ENCODE results near the gene BCL7C. TPM values are rescaled to one million over a fixed set of nuclear protein-coding genes. Genes with fewer than 3 reads are reported as not detected.
A peak's percentile ranks its signal among the peaks of the same experiment; 100 is the strongest.
"Not testable (repeated sequence)": the region's sequence is repeated elsewhere in the genome, so short reads cannot be mapped to it uniquely, and the experiment has no call there.

BCL7C gene
- polyA plus RNA-seq = 10 to 100 TPM; 23.7 to 33.2 (median 30.5) TPM
- long read RNA-seq, donor 1 = 0 reads
- long read RNA-seq, donor 2, transcript BCL7C-201 (6 exons, 1,740 nt) = major isoform, 8 of 8 reads
- long read RNA-seq, donor 2, partial matches to known transcripts = 0 of 8 reads
- long read RNA-seq, donor 2, other reads (novel, unspliced or antisense) = 0 of 8 reads
- long read RNA-seq, donor 3, transcript BCL7C-201 (6 exons, 1,740 nt) = major isoform, 21 of 29 reads
- long read RNA-seq, donor 3, partial matches to known transcripts = 7 of 29 reads
- long read RNA-seq, donor 3, other reads (novel, unspliced or antisense) = 0 of 29 reads
- long read RNA-seq, donor 4 = 0 reads
- long read RNA-seq, donor 5, transcript BCL7C-201 (6 exons, 1,740 nt) = major isoform, 9 of 9 reads
- long read RNA-seq, donor 5, partial matches to known transcripts = 0 of 9 reads
- long read RNA-seq, donor 5, other reads (novel, unspliced or antisense) = 0 of 9 reads
- long read RNA-seq, donor 6, transcript BCL7C-201 (6 exons, 1,740 nt) = major isoform, 12 of 15 reads
- long read RNA-seq, donor 6, partial matches to known transcripts = 0 of 15 reads
- long read RNA-seq, donor 6, other reads (novel, unspliced or antisense) = 0 of 15 reads
- long read RNA-seq, donor 7, transcript BCL7C-201 (6 exons, 1,740 nt) = major isoform, 38 of 62 reads
- long read RNA-seq, donor 7, partial matches to known transcripts = 19 of 62 reads
- long read RNA-seq, donor 7, other reads (novel, unspliced or antisense) = 0 of 62 reads
- long read RNA-seq, donor 8, transcript BCL7C-201 (6 exons, 1,740 nt) = major isoform, 5 of 6 reads
- long read RNA-seq, donor 8, partial matches to known transcripts = 0 of 6 reads
- long read RNA-seq, donor 8, other reads (novel, unspliced or antisense) = 0 of 6 reads
- long read RNA-seq, donor 9, partial matches to known transcripts = 0 of 3 reads
- long read RNA-seq, donor 9, other reads (novel, unspliced or antisense) = 0 of 3 reads
- long read RNA-seq, donor 10, transcript BCL7C-201 (6 exons, 1,740 nt) = major isoform, 33 of 44 reads
- long read RNA-seq, donor 10, partial matches to known transcripts = 8 of 44 reads
- long read RNA-seq, donor 10, other reads (novel, unspliced or antisense) = 0 of 44 reads

DNA sequence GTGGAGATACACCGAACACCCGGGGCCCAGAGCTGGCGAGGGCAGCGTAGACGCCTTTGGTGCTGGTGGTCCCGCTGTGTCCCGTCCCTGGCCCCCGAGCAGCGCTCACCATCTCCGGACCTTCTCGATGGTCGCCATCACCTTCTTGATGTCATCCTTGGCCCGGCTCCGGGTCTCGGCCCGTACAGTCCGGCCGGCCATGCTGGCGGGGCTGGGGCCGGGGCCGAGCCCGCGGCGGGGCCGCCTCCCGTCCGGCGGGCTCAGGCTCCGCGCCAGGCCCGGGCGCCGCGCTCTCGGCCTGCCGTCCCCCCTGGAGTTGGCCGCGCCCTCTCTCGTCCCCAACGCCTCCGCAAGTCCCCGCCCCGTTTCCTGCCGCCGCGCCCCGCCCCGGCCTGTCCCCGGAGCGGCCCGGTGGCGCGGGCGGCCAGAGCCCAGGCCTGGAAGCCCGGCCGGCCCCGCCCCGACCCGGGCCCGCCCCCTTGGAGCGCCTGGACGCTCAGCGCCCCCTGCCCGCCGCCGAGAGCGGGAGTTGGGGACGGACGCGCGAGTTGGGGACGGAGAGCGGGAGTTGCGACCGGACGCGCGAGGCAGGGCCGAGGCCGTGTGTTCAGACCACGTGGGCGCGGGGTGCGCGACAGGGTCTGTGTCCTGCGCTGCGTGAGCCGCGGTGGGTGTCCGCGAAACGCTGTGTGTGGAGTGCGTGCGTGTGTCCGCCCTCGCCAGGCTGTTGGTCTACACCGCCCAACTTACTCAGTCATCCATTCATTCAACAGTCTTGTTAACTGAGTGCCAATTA lies at the start of gene BCL7C:
BCL7C (minus strand) TSS at position 334 of the 796 bp plus-strand sequence; CDS start at position 201, 133 bp downstream.
- peak within 1 kb of the TSS; percentile 71 to 93 (median 86) for H3K27ac ChIP-seq (ENCODE audit: low read depth in 1 of 3, low read length in 2 of 3)
- H3K36me3 ChIP-seq (ENCODE audit: control insufficient read depth in 3 of 3, insufficient read depth in 2 of 3, low read depth in 1 of 3, low read length in 3 of 3) = peaks cover 0 to 31% (median under 1%) of the 10 kb centered on the region in 3 donors
- no peaks in the 10 kb centered on the region for H3K9me3 ChIP-seq (ENCODE audit: control insufficient read depth in 2 of 2, insufficient read depth in 1 of 2, low read depth in 1 of 2, low read length in 1 of 2)
- 1% methylated on average over 39 to 97 of the region's 97 CpGs for WGBS, 3 donors
- DNase-seq (peak; percentile 93 to 96), FAIRE-seq (no peak)
- peaks cover 1 to 39% (median 2%) of the 10 kb centered on the region in 3 donors for H3K4me1 ChIP-seq (ENCODE audit: control insufficient read depth in 3 of 3, insufficient read depth in 2 of 3, low read depth in 1 of 3, low read length in 2 of 3)
- H3K4me3 ChIP-seq (ENCODE audit: low read depth in 1 of 3, low read length in 3 of 3) = peak within 1 kb of the TSS; percentile 65 to 85 (median 84)
- H3K27me3 ChIP-seq (ENCODE audit: control insufficient read depth in 3 of 3, insufficient read depth in 3 of 3, low read length in 3 of 3) = no peaks in the 10 kb centered on the region

DNA sequence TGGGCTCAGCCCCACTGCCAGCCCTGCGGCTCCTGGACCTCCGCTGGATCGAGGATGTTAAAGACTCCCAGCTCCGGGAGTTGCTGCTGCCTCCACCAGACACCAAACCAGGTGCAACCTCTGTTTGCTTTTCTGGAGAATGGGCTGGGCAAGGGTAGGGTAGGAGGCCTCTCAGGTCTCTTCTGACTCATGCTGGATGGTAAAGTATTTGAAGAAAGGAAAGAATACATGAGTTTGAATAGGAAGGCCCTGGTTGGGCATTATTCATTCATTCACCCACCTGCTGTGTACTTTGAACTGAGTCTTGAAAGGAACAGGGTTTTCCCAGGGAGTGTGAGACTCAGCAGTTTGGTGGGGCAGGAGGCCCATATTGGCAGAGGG lies 48.5 kb upstream of the BCL7C start:
- H3K27ac ChIP-seq (ENCODE audit: low read depth in 1 of 3, low read length in 2 of 3) = peak overlapping the region; percentile 68 to 88 (median 74)
- 32 to 69% (median 54%) methylated on average over 4 of the region's 4 CpGs for WGBS, 3 donors
- H3K9me3 ChIP-seq (ENCODE audit: control insufficient read depth in 2 of 2, insufficient read depth in 1 of 2, low read depth in 1 of 2, low read length in 1 of 2) = no peaks in the 10 kb centered on the region
- FAIRE-seq (no peak), DNase-seq (peak; percentile 63 to 75)
- H3K4me3 ChIP-seq (ENCODE audit: low read depth in 1 of 3, low read length in 3 of 3) = peak overlapping the region in 1 of 3 donors; percentile 15
- H3K27me3 ChIP-seq (ENCODE audit: control insufficient read depth in 3 of 3, insufficient read depth in 3 of 3, low read length in 3 of 3) = no peaks in the 10 kb centered on the region
- peaks cover 0 to 78% (median 2%) of the 10 kb centered on the region in 3 donors for H3K36me3 ChIP-seq (ENCODE audit: control insufficient read depth in 3 of 3, insufficient read depth in 2 of 3, low read depth in 1 of 3, low read length in 3 of 3)
- peaks cover 0 to 22% (median 5%) of the 10 kb centered on the region in 3 donors for H3K4me1 ChIP-seq (ENCODE audit: control insufficient read depth in 3 of 3, insufficient read depth in 2 of 3, low read depth in 1 of 3, low read length in 2 of 3)

DNA sequence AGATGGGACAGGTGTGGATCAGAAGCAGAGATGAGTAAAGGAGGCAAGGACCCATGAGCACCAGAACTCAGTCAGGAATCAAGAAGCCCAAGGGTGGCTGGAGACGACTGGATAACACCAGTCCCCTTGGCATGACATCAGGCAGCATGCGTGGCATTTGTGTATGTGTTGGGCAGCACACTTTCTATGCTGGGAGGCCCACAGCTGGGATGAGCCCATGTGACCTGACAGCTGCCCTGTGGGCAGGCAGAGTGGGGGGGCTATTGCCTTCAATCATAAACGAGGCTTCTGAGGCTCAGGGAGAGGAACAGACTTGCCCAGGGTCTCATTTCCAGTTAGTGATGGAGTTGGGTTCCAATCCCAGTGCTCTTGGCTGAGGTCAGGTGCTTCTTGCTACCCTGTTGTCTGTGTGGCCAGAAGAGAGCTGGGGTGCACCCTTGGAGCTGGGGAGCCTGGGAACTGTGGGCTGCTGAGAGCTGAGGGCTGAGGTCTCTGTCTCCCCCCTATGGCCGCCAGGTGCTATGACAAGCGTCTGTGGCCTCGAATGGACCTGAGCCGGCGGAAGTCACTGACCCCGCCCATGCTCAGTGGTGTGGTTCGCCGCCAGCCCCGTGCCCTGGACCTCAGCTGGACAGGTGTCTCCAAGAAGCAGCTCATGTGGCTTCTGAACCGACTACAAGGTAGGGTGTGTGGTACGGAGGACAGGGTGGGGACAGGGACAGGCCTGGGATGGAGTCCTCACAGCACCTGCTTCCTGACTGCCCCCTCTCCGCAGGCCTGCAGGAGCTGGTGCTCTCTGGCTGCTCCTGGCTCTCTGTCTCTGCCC lies 47.9 kb upstream of the BCL7C start:
- H3K27ac ChIP-seq (ENCODE audit: low read depth in 1 of 3, low read length in 2 of 3) = peak overlapping the region; percentile 68 to 88 (median 74)
- 12 to 21% (median 13%) methylated on average over 15 of the region's 15 CpGs for WGBS, 3 donors
- H3K9me3 ChIP-seq (ENCODE audit: control insufficient read depth in 2 of 2, insufficient read depth in 1 of 2, low read depth in 1 of 2, low read length in 1 of 2) = no peaks in the 10 kb centered on the region
- peak overlapping the region in 1 of 3 donors; percentile 15 for H3K4me3 ChIP-seq (ENCODE audit: low read depth in 1 of 3, low read length in 3 of 3)
- H3K36me3 ChIP-seq (ENCODE audit: control insufficient read depth in 3 of 3, insufficient read depth in 2 of 3, low read depth in 1 of 3, low read length in 3 of 3) = peaks cover 0 to 79% (median 2%) of the 10 kb centered on the region in 3 donors
- H3K27me3 ChIP-seq (ENCODE audit: control insufficient read depth in 3 of 3, insufficient read depth in 3 of 3, low read length in 3 of 3) = no peaks in the 10 kb centered on the region
- H3K4me1 ChIP-seq (ENCODE audit: control insufficient read depth in 3 of 3, insufficient read depth in 2 of 3, low read depth in 1 of 3, low read length in 2 of 3) = peaks cover 0 to 22% (median 5%) of the 10 kb centered on the region in 3 donors
- no peak for FAIRE-seq
- peak; percentile 87 to 91 for DNase-seq

DNA sequence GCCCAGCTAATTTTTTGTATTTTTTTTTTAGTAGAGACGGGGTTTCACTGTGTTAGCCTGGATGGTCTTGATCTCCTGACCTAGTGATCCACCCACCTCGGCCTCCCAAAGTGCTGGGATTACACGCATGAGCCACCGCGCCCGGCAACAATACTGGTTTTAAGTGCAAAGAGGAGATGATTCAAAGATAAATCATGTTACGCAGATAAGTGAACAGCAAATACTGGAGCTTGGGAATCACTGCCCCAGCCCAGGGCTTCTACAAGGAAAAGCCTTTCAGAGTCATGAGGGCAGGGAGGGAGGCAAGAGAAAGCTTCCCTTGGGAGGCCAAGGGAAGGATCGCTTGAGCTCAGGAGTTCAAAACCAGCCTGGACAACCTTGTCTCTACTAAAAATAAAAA lies 45.7 kb upstream of the BCL7C start:
- not testable (repeated sequence) for DNase-seq; H3K27me3 ChIP-seq (ENCODE audit: control insufficient read depth in 3 of 3, insufficient read depth in 3 of 3, low read length in 3 of 3); H3K27ac ChIP-seq (ENCODE audit: low read depth in 1 of 3, low read length in 2 of 3); H3K4me3 ChIP-seq (ENCODE audit: low read depth in 1 of 3, low read length in 3 of 3); H3K9me3 ChIP-seq (ENCODE audit: control insufficient read depth in 2 of 2, insufficient read depth in 1 of 2, low read depth in 1 of 2, low read length in 1 of 2); FAIRE-seq
- Histone ChIP-seq H3K4me1 (ENCODE audit: control insufficient read depth in 3 of 3, insufficient read depth in 2 of 3, low read depth in 1 of 3, low read length in 2 of 3) (peaks cover 0 to 22% (median 5%) of the 10 kb centered on the region in 3 donors), H3K36me3 (ENCODE audit: control insufficient read depth in 3 of 3, insufficient read depth in 2 of 3, low read depth in 1 of 3, low read length in 3 of 3) (peaks cover 0 to 78% (median 2%) of the 10 kb centered on the region in 3 donors)
- WGBS, 3 donors = 92 to 94% (median 93%) methylated on average over 8 of the region's 8 CpGs

DNA sequence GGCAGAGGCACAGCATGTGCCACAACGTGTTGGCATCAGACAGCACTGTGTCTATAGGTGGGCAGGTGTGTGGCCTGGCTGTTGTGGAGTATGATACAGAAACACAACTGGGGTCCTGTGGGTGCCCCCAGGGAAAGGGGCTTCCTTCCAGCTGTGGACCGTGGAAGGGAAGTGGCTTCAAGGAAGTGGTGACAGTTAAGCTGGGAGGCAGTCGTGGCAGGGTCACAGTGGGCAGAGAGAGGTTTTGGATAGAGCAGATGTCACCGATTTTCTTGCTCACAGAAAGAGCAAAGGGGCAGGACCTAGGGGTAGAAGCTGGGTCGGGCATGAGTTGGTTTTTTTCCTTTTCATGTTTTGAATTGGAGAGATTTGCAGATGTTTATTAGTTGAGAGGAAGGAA lies 43.8 kb upstream of the BCL7C start:
- H3K27me3 ChIP-seq (ENCODE audit: control insufficient read depth in 3 of 3, insufficient read depth in 3 of 3, low read length in 3 of 3) = no peaks in the 10 kb centered on the region
- H3K4me1 ChIP-seq (ENCODE audit: control insufficient read depth in 3 of 3, insufficient read depth in 2 of 3, low read depth in 1 of 3, low read length in 2 of 3) = peaks cover 0 to 14% (median 5%) of the 10 kb centered on the region in 3 donors
- FAIRE-seq (no peak), DNase-seq (no peak)
- H3K4me3 ChIP-seq (ENCODE audit: low read depth in 1 of 3, low read length in 3 of 3) = no peak overlapping the region
- no peaks in the 10 kb centered on the region for H3K9me3 ChIP-seq (ENCODE audit: control insufficient read depth in 2 of 2, insufficient read depth in 1 of 2, low read depth in 1 of 2, low read length in 1 of 2)
- peaks cover 0 to 80% (median 2%) of the 10 kb centered on the region in 3 donors for H3K36me3 ChIP-seq (ENCODE audit: control insufficient read depth in 3 of 3, insufficient read depth in 2 of 3, low read depth in 1 of 3, low read length in 3 of 3)
- WGBS, 3 donors = 47 to 68% (median 50%) methylated on average over 5 of the region's 5 CpGs
- no peak overlapping the region for H3K27ac ChIP-seq (ENCODE audit: low read depth in 1 of 3, low read length in 2 of 3)

DNA sequence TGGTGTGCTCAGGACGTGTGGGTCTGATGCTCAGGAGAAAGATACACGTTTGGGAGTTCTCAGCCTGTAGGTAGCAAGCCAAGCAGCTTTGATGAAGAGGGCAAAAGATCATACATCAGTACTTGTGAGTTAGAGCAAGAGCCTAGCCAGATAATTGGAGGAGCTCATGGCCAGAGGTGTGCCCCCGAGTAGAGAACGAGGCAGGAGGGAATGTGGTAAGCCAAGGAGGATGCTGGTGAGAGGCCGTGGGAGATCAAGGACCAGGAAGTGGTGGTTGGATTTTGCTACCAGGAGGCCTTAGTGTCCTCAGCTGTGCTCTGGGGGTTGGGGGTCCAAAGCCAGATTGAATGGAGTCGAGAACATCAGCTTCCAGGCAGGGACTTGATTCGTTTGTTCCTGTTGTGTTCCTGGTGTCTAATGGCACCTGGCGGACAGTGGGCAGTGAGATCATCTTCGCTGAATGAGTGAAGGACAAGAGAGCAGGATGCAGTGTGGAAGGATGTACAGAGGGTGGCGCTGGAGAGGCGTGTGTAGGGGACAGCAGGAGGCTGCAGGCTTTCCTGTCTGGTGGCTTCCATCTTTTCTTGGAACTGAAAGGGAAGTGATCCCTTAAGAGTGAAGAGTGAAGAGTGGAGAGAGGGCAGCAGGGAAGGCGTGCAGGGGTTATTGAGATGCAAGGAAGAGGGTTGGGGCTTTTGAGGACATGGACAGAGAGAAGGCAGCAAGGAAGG lies 41.1 kb upstream of the BCL7C start:
- FAIRE-seq (no peak), DNase-seq (peak in 1 of 2 donors; percentile 56)
- Histone ChIP-seq H3K9me3 (ENCODE audit: control insufficient read depth in 2 of 2, insufficient read depth in 1 of 2, low read depth in 1 of 2, low read length in 1 of 2) (no peaks in the 10 kb centered on the region), H3K27ac (ENCODE audit: low read depth in 1 of 3, low read length in 2 of 3) (no peak overlapping the region), H3K4me1 (ENCODE audit: control insufficient read depth in 3 of 3, insufficient read depth in 2 of 3, low read depth in 1 of 3, low read length in 2 of 3) (peaks cover 0 to 22% (median 0%) of the 10 kb centered on the region in 3 donors), H3K4me3 (ENCODE audit: low read depth in 1 of 3, low read length in 3 of 3) (no peak overlapping the region), H3K36me3 (ENCODE audit: control insufficient read depth in 3 of 3, insufficient read depth in 2 of 3, low read depth in 1 of 3, low read length in 3 of 3) (peaks cover 2 to 82% (median 5%) of the 10 kb centered on the region in 3 donors), H3K27me3 (ENCODE audit: control insufficient read depth in 3 of 3, insufficient read depth in 3 of 3, low read length in 3 of 3) (no peaks in the 10 kb centered on the region)
- 59 to 67% (median 64%) methylated on average over 12 of the region's 12 CpGs for WGBS, 3 donors
